NCI-H2029 treated with DMSO at 0.1 percent for 48 hours (cell line): ENCODE results near the gene ACAP3.
"Not testable (repeated sequence)": the region's sequence is repeated elsewhere in the genome, so short reads cannot be mapped to it uniquely, and the experiment has no call there.

Source experiments
- DNase-seq: peaks from one replicate; lab custom pipeline; 2025; lab: John Stamatoyannopoulos, UW

The ACAP3 gene

DNA sequence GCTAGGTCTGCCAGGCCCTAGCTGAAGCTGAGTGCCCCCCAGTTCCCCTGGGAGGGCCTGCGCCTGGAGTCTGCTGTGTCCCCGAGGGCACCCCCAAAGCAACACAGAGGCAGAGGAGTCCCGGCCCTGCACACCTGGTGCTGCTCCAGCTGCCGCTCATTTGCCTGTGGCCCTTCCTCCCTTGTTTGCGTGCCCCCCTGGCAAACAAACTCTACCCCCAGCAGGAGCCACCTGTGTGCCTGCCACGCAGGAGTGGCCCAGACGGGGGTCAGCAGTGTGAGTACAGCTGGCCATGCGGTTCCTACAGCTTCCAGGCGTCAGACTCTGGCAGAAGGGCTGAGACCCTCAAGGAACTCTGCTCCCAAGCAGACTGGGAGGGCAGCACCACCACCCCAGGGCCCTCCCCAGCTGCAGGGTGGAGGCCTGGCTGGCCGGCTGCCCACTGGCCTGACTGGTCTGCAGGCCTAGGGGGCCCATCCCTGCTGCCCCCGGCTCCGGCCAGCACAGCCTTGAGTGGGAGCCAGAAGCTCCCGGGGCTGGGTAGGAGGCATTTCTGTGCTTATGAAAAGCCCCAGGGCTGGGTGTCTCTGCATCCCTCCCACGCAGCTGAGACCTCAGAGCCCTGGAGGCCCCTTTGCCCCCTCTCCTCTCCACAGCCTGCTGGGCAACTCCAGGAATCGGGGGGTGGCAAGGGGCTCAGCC is 22.8 kb upstream of the ACAP3 start:
- DNase-seq, result no peak

DNA sequence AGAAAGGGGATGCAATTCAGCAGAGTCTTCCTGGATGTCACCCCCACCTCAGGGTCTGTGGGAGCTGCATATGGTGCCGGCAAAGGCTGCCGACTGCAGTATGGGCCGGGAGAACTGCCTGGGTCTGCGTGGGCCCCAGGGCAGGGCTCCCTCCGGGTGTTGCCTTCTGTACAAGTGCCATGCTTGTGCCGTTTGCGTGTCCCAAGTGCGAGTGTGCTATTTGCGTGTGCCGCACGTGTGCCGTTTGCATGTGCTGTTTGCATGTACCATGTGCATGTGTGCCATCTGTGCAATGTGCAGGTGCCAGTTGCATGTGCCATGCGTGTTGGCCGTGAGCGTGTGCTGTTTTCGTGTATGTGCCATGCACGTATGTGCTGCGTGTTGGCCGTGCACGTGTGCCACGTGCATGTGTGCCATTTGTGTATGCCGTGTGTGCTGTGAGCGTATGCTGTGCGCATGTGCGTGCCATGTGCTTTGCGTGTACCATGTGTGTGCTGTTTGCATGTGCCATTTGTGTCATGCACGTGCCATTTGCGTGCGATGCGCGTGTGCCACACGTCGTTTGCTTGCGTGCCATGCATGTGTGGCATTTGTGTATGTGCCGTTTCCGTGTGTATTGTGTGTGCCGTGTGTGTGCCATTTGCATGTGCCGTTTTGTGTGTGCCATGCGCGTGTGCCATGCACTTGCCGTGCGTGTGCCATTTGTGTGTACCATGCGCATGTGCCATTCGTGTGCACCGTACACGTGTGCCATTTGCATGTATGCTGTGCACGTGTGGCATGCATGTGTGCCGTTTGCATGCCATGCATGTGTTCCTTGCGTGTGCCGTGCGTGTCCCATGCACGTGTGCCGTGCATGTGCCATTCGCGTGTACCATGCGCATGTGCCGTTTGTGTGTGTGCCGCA is 21.8 kb upstream of the ACAP3 start:
- DNase-seq, result no peak

DNA sequence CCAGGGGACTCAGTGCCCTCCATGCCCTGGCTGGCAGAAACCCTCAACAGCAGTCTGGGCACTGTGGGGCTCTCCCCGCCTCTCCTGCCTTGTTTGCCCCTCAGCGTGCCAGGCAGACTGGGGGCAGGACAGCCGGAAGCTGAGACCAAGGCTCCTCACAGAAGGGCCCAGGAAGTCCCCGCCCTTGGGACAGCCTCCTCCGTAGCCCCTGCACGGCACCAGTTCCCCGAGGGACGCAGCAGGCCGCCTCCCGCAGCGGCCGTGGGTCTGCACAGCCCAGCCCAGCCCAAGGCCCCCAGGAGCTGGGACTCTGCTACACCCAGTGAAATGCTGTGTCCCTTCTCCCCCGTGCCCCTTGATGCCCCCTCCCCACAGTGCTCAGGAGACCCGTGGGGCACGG is 20.5 kb upstream of the ACAP3 start:
- DNase-seq, result no peak

DNA sequence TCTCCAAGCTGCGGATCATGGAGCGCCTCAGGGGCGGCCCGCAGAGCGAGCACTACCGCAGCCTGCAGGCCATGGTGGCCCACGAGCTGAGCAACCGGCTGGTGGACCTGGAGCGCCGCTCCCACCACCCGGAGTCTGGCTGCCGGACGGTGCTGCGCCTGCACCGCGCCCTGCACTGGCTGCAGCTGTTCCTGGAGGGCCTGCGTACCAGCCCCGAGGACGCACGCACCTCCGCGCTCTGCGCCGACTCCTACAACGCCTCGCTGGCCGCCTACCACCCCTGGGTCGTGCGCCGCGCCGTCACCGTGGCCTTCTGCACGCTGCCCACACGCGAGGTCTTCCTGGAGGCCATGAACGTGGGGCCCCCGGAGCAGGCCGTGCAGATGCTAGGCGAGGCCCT is 19.6 kb upstream of the ACAP3 start:
- DNase-seq, result no peak

DNA sequence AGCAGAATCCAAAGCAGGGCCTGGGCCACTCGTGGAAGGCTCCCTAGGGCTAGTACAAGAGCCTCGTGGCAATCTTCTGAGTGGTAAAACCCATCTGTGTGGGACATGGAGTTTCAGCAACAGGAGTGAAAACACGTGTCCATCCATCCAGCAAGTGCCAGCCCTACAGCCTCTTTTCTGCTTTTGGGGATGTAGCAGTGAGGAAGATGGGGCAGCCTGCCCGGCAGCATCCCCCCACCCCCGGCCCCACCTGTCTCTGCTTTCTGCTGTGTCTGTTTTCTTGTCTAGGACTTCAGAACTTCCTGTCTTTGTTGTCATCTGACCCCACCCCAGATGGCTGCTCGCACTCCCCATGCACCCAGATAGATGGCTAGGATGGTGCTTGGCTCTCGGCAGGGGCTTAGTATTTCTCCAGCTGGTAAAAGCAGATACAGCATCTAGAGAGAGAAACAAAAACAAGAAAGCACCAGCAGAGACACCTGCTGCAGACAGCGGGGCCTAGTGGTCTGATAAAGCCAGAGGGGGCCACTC is 18.4 kb upstream of the ACAP3 start:
- DNase-seq, result no peak

DNA sequence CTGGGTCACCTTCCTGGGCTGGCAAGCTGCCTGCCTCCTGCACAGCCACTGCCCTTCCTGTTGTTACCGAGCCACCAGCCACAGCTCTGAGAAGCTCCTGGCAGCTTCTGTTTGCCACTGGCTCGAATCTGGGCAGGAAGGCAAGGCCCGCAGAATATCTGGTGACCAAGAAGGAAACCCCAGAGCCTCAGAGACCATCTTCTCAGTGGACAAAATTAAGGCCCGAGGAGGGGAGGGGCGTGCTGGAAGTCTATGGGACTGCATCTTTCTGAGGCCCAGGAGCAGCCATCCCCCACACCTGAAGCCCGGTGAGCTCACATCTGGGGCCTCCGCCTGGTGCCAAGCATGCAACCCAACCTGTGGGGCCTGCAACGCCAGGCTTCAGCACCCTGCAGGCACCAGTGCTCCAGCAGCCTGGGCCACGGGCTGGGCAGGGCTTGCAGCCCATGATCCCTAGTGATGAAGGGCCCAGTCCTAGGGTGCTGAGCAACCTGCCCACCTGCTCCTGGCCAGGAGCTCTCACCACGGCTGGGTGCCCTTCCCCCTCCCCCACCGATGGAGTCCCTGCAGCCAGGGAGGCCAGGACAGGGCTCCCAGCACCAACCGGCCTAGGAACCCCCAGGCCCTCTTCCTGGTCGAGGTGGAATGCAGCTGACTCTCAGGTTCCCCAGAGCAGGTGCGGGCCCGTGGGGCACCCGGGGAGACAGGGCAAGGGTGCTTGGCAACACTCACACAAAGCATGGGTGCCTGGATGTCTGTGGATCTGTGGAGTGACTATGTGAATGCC is 17.8 kb upstream of the ACAP3 start:
- no peak for DNase-seq

DNA sequence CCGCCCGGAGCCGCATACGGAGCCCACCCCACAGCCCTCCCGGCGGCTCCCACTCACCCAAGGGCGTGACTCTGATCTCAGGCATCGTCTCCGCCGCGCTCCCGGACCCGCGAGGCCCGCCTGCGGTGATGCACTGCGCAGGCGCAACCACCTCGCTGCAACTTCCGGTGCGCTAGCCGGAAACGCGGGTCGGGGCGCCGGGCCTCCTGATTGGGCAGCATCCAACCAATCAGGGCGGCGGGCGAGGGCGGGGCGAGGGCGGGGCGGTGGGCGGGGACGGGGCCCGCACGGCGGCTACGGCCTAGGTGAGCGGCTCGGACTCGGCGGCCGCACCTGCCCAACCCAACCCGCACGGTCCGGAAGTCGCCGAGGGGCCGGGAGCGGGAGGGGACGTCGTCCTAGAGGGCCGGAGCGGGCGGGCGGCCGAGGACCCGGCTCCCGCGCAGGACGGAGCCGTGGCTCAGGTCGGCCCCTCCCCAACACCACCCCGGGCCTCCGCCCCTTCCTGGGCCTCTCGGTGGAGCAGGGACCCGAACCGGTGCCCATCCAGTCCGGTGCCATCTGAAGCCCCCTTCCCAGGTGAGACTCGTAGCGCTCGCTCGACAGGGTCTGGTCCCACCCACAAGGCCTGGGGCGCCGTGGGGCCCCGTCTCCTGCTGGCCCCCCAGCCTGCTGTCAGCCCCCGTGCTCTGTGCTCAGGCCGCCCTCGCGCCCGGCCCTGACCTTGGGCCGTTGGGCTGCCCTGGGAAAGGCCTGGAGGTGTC is 17.0 kb upstream of the ACAP3 start, which contains the start of the genes CPTP and INTS11:
TSS of gene CPTP (plus strand) at position 279 of the 764 bp plus-strand sequence. CDS start 2,109 bp downstream, outside the sequence.
TSS of gene INTS11 (minus strand) at position 137 of the 764 bp plus-strand sequence. CDS start at position 85, 52 bp downstream.
- no peak for DNase-seq

DNA sequence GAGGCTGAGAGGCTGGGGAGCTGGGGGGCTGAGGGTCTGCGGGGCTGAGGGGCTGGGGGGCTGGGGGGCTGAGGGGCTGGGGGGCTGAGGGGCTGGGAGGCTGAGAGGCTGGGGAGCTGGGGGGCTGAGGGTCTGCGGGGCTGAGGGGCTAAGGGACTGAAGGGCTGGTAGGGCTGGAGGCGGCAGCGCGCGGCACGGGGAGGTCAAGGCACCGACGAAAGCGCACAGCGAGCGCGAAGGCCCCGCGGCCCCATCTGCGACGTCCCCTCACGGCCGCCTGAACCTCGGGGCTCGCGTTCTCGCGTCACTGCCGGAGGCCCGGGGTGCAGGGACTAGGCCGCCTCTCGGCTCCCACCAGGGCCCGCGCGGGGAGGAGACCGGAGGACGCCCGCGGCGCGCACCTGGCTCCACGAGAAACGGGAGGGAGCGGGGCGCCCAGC is 16.4 kb upstream of the ACAP3 start:
- DNase-seq, result no peak

DNA sequence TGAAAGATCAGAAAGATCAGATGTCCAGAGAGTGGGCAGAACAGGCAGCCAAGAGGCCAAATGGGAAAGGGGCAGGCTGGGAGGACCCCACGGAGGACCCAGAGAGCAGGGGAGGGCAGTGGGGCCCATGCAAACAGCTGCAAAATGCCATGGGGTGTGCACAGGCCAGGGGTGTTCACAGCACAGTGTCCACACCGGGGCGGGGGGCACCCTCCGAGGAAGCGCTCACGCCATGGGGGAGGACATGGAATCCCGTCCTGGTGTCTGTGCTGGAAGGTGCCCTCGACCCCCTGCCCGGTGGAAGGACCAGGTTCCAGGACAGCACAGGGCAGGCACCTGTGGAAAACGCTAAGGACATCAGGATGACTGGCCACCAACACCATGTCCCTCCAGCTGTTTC is 15.2 kb upstream of the ACAP3 start:
- DNase-seq, result no peak

DNA sequence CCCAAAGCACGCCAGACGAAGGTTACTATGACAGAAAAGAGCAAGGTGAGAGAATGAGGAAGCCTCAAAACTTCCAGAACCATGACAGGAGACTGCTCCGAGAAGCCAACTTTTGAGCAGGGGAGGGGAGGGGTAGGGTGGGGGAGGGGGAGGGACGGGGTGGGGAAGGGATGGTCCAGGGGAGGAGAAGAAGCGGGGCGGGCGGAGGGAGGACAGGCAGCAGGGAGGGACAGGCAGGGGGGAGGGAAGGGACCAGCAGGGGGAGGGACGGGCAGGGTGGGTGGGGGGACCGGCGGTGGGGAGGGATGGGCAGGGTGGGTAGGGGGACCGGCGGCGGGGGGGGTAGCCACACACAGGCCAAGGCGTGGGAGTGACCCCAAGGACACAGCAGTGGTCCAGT is 14.7 kb upstream of the ACAP3 start:
- DNase-seq, result no peak

DNA sequence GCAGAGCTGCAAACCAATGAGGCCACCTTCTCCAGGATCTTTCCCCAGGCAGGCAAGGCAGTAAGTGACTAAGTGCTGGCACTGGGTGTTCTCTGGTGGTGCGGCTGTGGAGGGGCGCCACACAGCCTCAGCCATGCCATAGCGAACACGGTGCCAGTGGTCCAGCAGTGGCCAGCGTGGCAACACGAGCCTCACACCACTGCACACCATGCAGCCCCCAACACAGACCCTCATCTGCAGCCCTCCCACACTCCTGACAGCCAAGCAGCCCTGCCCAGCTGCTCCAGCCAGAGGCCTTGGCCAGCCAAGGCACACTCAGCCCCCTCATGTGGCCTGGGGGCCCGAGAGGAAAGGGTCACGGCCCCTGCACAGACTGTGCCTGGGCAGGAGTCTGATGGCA is 13.7 kb upstream of the ACAP3 start:
- no peak for DNase-seq

DNA sequence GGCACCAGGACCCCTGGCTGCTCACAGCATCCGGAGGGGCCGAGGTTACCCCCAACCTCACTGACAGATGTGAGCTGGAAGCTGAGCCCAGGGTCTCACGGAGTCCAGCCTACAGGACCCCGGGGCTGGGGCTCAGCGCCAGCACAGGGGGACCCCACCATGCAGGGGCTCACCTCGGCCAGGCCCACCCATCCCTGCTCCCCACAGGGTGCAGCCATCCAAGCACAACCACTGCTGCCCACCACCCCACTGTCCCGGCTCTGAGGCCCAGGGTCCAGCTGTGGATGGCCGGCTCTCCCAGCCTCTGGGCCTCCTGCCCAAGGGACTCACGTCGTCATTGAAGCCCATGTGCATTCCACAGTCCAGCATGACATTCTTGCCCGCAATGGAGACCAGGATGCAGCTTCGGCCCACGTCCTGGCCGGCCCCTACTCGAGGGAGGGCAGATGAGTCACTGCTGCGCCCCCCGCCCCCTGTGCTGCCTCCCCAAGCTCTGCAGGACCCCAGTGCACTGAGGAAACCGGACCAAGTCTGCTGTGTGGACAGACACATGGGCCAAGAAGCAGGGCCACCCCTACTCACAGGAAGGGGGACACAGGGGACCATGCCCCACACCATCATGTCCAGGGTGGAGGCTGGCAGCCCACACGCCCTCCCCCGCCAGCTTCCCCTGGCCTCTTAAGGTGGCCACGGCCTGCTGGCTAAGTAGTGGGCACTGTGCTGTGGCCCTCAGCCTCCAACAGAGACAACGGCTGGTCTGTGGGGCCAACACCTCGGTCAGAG is 13.1 kb upstream of the ACAP3 start:
- no peak for DNase-seq

DNA sequence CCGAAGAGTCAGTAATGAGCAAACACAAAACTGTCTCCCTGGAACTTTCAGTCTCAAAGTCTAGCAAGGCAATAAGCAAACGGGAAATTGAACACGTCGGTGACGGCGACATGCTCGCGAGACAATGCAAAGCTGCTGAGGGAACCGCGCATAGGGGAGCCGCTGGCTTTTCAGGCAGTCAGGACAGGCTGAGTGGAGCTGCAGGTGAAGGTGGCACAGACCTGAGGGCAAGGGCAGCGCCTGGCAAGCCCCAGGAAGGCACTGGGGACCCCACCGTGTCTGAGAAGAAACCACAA is 11.9 kb upstream of the ACAP3 start:
- no peak for DNase-seq

DNA sequence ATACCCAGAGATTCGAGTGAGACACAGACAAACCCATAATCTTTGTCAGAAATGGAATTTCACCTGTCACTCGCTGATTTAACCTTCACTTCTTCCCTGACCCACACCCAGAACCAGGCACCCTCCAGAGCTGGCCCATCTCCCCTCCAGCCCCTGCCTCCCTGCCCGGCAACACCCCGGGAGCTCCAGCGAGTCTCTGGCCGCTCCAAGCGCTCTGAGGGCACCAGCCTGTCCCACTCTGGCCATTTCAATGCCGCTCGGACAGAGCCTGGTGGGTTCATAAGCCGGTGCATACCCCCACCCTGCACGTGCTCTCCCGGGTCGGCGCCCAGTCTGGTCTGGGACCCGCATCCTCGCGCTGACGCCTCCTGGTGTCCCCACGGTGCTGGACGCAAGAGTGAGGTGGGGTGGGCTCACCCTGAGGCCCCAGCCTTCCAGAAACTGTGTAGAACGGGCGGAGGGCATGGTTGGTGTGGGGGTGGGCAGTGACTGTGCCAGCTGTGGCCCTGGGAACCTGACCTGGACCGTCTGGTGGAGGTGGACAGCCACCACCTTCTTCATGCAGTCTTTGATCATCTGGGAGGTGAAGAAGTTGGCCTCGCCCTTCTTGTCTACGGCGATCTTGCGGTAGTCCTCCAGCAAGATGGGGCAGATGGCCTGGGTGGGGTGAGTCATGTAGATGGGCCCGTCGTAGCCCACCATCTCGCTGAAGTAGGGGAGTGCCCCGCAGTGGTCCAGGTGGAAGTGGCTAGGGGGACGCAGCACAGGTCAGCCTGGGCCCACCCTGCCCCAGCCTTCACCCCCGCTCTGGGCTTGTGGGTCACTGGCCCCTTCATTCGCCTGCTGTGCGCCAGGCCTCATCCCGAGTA is 11.3 kb upstream of the ACAP3 start:
- no peak for DNase-seq

DNA sequence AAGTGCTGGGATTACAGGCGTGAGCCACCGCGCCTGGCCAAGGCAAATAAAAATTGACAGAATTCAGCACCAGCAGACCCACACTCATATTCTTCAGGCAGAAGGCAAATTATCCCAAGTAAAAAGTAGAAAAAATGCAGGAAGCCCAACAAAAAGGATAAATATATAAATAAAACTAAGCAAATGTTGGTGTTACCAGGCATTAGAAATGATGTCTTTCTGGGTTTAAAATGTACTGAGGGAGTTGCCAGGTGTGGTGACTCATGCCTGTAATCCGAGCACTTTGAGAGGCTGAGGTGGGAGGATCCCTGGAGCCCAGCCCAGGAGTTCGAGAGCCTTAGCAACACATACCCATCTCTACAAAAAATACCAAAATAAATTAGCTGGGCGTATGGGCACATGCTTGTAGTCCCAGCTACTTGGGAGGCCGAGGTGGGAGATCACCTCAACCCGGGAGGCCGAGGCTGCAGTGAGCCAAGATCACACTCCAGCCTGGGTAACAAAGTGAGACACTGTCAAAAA is 10.5 kb upstream of the ACAP3 start:
- peak; percentile 67 for DNase-seq

DNA sequence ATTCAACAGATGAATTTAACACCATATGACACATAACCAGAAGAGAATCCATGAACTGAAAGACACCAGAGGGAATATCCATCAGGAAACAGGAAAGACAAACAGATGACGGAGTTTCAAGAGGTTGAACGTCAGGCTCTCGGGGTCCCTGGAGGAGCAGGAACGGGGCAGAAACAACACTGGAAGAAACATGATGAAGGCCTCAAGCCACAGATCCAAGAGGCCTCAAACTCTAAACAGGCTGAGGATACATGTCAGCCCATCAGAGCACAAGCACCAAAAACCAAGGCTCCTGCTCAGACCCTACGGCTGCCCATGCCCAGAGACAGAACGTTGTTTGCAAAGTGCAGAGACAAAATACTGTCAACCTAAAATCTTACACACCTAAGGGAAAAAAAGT is 9.7 kb upstream of the ACAP3 start:
- DNase-seq, result no peak

DNA sequence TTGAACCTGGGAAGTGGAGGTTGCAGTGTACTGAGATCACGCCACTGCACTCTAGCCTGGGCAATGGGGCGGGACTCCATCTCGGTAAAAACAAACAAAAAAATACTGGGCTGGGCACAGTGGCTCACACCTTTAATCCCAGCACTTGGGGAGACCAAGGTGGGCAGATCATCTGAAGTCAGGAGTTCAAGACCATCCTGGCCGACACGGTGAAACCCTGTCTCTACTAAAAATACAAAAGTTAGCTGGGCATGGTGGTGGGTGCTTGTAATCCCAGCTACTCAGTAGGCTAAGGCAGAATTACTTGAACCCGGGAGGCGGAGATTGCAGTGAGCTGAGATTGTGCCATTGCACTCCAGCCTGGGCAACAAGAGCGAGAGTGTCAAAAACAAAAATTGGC is 8.5 kb upstream of the ACAP3 start:
- not testable (repeated sequence) for DNase-seq

DNA sequence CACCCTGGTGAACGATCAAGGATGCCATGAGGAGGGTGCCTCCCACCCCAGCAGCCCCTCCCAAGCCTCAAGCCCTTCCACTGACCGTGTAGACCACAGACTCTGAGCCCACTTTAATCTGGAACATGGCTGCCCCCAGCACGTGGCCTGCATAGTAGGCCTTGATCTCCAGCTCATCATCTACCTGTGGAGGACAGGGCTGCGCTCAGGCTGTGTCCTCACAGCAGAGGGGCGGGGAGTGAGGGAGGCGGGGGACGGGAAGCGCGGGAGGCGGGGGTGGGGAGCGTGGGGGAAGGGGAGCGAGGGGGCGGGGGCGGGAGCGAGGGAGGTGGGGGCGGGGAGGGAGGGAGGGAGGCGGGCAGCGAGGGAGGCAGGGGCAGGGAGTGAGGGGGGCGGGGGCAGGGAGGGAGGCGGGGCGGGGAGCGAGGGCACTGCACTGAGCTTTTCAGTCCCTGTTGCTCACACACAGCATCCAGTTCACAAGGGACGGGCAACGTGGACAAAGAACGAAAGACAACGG is 7.8 kb upstream of the ACAP3 start:
- DNase-seq, result no peak

DNA sequence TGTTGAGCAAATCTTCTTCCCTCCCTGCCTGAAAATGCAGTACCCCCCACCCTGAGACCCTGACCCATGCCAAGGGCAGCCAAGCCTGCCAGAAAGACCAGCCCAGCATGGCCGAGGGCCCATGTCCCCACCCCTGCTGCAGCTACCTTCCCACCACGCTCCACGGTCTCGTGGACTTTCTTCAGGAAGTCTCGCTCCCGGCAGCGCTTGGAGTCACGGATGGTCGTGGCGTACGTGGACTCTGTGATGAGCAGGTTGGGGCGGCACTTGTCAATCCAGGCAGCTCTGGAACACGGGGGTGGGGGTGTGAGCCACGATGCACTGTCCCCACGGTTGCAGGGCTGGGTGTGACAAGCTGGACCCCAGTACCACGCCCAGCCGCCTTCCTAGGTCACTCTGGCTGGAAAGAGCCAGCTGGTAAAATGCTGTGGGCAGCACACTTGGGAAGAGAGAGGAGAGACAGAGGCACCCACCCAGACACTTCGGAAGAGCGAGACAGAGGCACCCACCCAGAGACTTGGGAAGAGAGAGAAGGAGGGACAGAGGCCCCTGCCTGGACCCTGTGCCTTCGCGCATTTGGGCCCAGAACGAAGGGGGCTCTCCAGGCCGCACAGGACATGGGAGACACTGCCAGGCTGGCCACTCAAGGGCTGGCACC is 7.1 kb upstream of the ACAP3 start:
- DNase-seq, result no peak
